NCI-H1105 (cell line): ENCODE results near the gene WDPCP.
A peak's percentile ranks its signal among the peaks of the same experiment; 100 is the strongest.
"Not testable (repeated sequence)": the region's sequence is repeated elsewhere in the genome, so short reads cannot be mapped to it uniquely, and the experiment has no call there.

Source experiments
- DNase-seq: peaks from one replicate; lab custom pipeline; 2025; lab: John Stamatoyannopoulos, UW

Gene WDPCP

GRCh38 chr2:63225964-63226686 is 362.2 kb downstream of the WDPCP start:
- DNase-seq = no peak

GRCh38 chr2:63218800-63219526 is 369.3 kb downstream of the WDPCP start:
- no peak for DNase-seq

GRCh38 chr2:63195310-63195709 is 393.0 kb downstream of the WDPCP start:
- DNase-seq = no peak

- DNase-seq = no peak
Measured at GRCh38 chr2:63194175-63194574, 394.1 kb downstream of the WDPCP start.

- peak; percentile 24 for DNase-seq
Measured at GRCh38 chr2:63192889-63193774, 395.1 kb downstream of the WDPCP start.

- peak; percentile 57 for DNase-seq
Measured at GRCh38 chr2:63192169-63192888, 395.9 kb downstream of the WDPCP start.

- no peak for DNase-seq
Measured at GRCh38 chr2:63189026-63189425, 399.3 kb downstream of the WDPCP start.

- no peak for DNase-seq
Measured at GRCh38 chr2:63186331-63186730, 401.9 kb downstream of the WDPCP start.

- DNase-seq = no peak
Measured at GRCh38 chr2:63163161-63163820, 425.0 kb downstream of the WDPCP start.

GRCh38 chr2:63159262-63159661 is 429.0 kb downstream of the WDPCP start:
- DNase-seq = no peak

GRCh38 chr2:63136683-63137082 is 451.6 kb downstream of the WDPCP start:
- DNase-seq = not testable (repeated sequence)

GRCh38 chr2:63132020-63132419 is 456.3 kb downstream of the WDPCP start:
- DNase-seq = no peak

- no peak for DNase-seq
Measured at GRCh38 chr2:63131196-63131595, 457.1 kb downstream of the WDPCP start.

GRCh38 chr2:63127594-63127993 is 460.7 kb downstream of the WDPCP start:
- no peak for DNase-seq

GRCh38 chr2:63124850-63125249 is 463.4 kb downstream of the WDPCP start:
- no peak for DNase-seq

GRCh38 chr2:63124218-63124617 is 464.1 kb downstream of the WDPCP start:
- DNase-seq = no peak

- no peak for DNase-seq
Measured at GRCh38 chr2:63122921-63123320, 465.4 kb downstream of the WDPCP start.

GRCh38 chr2:63121055-63121834 is 467.0 kb downstream of the WDPCP start:
- DNase-seq = no peak

- no peak for DNase-seq
Measured at GRCh38 chr2:63118821-63119220, 469.5 kb downstream of the WDPCP start.

GRCh38 chr2:63104482-63104881 is 483.8 kb downstream of the WDPCP start:
- DNase-seq = no peak

GRCh38 chr2:63101954-63102353 is 486.3 kb downstream of the WDPCP start:
- no peak for DNase-seq
